Endothelial cell of umbilical vein (primary cell): ENCODE data around the gene ZNF81.

Experiments used
- CTCF ChIP-seq, 2 donors: IDR thresholded peaks; 1 replicate in 1 of 2; 2 replicates in 1 of 2; pipeline ENCODE4 v1.5.1; 2011; ENCODE audit warnings: low read length in 2 of 2, mild to moderate bottlenecking in 2 of 2, moderate library complexity in 2 of 2, control low read depth in 1 of 2, inconsistent platforms in 1 of 2, low read depth in 1 of 2; ENCODE audit not compliant: insufficient read depth in 1 of 2; ENCODE audit errors: extremely low read depth in 1 of 2
- EZH2 ChIP-seq: IDR thresholded peaks from 2 replicates; pipeline ENCODE4 v1.6.1; 2012; ENCODE audit warnings: borderline replicate concordance, low read depth, mild to moderate bottlenecking, moderate library complexity, low read length, inconsistent platforms; ENCODE audit not compliant: severe bottlenecking
- FOS ChIP-seq: IDR thresholded peaks from 2 replicates; pipeline ENCODE4 v1.6.1; 2011; ENCODE audit warnings: mild to moderate bottlenecking, low read length, moderate library complexity, borderline replicate concordance; ENCODE audit not compliant: insufficient read depth
- JUN ChIP-seq: IDR thresholded peaks from 2 replicates; pipeline ENCODE4 v1.6.1; 2011; ENCODE audit warnings: borderline replicate concordance, low read depth; ENCODE audit not compliant: insufficient read length, insufficient read depth
- MAX ChIP-seq: IDR thresholded peaks from 2 replicates; pipeline ENCODE4 v1.6.1; 2011; ENCODE audit not compliant: insufficient read depth, insufficient read length
- POLR2A ChIP-seq: IDR thresholded peaks from 2 replicates; pipeline ENCODE4 v1.6.1; 2012; ENCODE audit warnings: low read depth, mild to moderate bottlenecking, control low read depth, low read length
- POLR2AphosphoS5 ChIP-seq: IDR thresholded peaks from 2 replicates; pipeline ENCODE4 v1.6.1; 2012; ENCODE audit warnings: low read depth, mild to moderate bottlenecking, control low read depth, low read length, moderate library complexity; ENCODE audit not compliant: insufficient read depth

GRCh38 chrX:47918274-47918673 is 81.6 kb downstream of the ZNF81 start:
- TF ChIP-seq CTCF (IDR thresholded peaks at IDR 0.05; ENCODE audit: extremely low read depth in 1 of 2, insufficient read depth in 1 of 2, low read depth in 1 of 2, low read length in 2 of 2) (no peak), POLR2A (no peak), JUN (no peak), POLR2AphosphoS5 (no peak), MAX (no peak), EZH2 (no peak), FOS (no peak)
